ENCODE data around the gene CAP2. TPM values are rescaled to one million over a fixed set of nuclear protein-coding genes. Genes with fewer than 3 reads are reported as not detected.

CAP2 gene
- total and polyA plus RNA-seq, 8 donors: 6.5 to 10.6 (median 8.0) TPM

GRCh38 chr6:17483391-17484016 lies 90.1 kb downstream of the CAP2 start:
- Histone ChIP-seq H3K9me3 (no peaks in the 10 kb centered on the region), H3K4me3 (no peak overlapping the region), H3K27ac (no peak overlapping the region), H3K27me3 (no peaks in the 10 kb centered on the region), H3K4me1 (no peaks in the 10 kb centered on the region), H3K36me3 (no peaks in the 10 kb centered on the region)
- intact Hi-C loops (cut with DNase I): no loop called here
- TF ChIP-seq CTCF (IDR thresholded peaks at IDR 0.05): no peak
- DNase-seq: no peak
- ATAC-seq: no peak

GRCh38 chr6:17484201-17484849 lies 90.9 kb downstream of the CAP2 start:
- no peak for DNase-seq
- ATAC-seq: no peak
- no peaks in the 10 kb centered on the region for H3K9me3 ChIP-seq
- H3K27me3 ChIP-seq: no peaks in the 10 kb centered on the region
- no peak for TF ChIP-seq CTCF (IDR thresholded peaks at IDR 0.05)
- no peak overlapping the region for H3K27ac ChIP-seq
- H3K4me1 ChIP-seq: no peaks in the 10 kb centered on the region
- intact Hi-C loops (cut with DNase I): no loop called here
- H3K4me3 ChIP-seq: no peak overlapping the region
- no peaks in the 10 kb centered on the region for H3K36me3 ChIP-seq

GRCh38 chr6:17485181-17485580 lies 91.8 kb downstream of the CAP2 start:
- intact Hi-C loops (cut with DNase I): no loop called here
- no peak for DNase-seq
- no peak for ATAC-seq

GRCh38 chr6:17485946-17486345 lies 92.6 kb downstream of the CAP2 start:
- H3K9me3 ChIP-seq: no peaks in the 10 kb centered on the region
- no peaks in the 10 kb centered on the region for H3K27me3 ChIP-seq
- no peak overlapping the region for H3K4me3 ChIP-seq
- H3K36me3 ChIP-seq: no peaks in the 10 kb centered on the region
- intact Hi-C loops (cut with DNase I): no loop called here
- DNase-seq: no peak
- H3K27ac ChIP-seq: no peak overlapping the region
- no peak for TF ChIP-seq CTCF (IDR thresholded peaks at IDR 0.05)
- ATAC-seq: no peak
- H3K4me1 ChIP-seq: no peaks in the 10 kb centered on the region

More at GRCh38 chr6:17485181-17485580, 91.8 kb downstream of the CAP2 start:
- no peaks in the 10 kb centered on the region for H3K4me1 ChIP-seq
- no peaks in the 10 kb centered on the region for H3K36me3 ChIP-seq
- H3K27me3 ChIP-seq: no peaks in the 10 kb centered on the region
- no peaks in the 10 kb centered on the region for H3K9me3 ChIP-seq
- TF ChIP-seq CTCF (IDR thresholded peaks at IDR 0.05): no peak
- H3K27ac ChIP-seq: no peak overlapping the region
- H3K4me3 ChIP-seq: no peak overlapping the region

GRCh38 chr6:17486680-17487079 lies 93.3 kb downstream of the CAP2 start:
- H3K4me1 ChIP-seq: no peaks in the 10 kb centered on the region
- ATAC-seq: no peak
- no peaks in the 10 kb centered on the region for H3K27me3 ChIP-seq
- no peak for DNase-seq
- H3K4me3 ChIP-seq: no peak overlapping the region
- no peaks in the 10 kb centered on the region for H3K36me3 ChIP-seq
- H3K9me3 ChIP-seq: no peaks in the 10 kb centered on the region
- no peak overlapping the region for H3K27ac ChIP-seq
- TF ChIP-seq CTCF (IDR thresholded peaks at IDR 0.05): no peak
- intact Hi-C loops (cut with DNase I): no loop called here
